Activated CD8-positive, alpha-beta memory T cell treated with anti-CD3 and anti-CD28 coated beads, Interleukin-2, amount 50 U/mL, for 48 hours (primary cell): ENCODE measurements around the gene GPRC5B.

Experiments
- DNase-seq: peaks from one replicate; pipeline ENCODE4 v3.0.0-alpha.2; 2020

GPRC5B gene

GRCh38 chr16:19842426-19843157, 42.1 kb downstream of the GPRC5B start:
- DNase-seq, result no peak

GRCh38 chr16:19841184-19841583, 43.5 kb downstream of the GPRC5B start:
- DNase-seq, result no peak

GRCh38 chr16:19840524-19841110, 44.0 kb downstream of the GPRC5B start:
- DNase-seq, result no peak

- DNase-seq, result no peak
These were observed 46.5 kb downstream of the GPRC5B start for GRCh38 chr16:19837984-19838707.

DNA sequence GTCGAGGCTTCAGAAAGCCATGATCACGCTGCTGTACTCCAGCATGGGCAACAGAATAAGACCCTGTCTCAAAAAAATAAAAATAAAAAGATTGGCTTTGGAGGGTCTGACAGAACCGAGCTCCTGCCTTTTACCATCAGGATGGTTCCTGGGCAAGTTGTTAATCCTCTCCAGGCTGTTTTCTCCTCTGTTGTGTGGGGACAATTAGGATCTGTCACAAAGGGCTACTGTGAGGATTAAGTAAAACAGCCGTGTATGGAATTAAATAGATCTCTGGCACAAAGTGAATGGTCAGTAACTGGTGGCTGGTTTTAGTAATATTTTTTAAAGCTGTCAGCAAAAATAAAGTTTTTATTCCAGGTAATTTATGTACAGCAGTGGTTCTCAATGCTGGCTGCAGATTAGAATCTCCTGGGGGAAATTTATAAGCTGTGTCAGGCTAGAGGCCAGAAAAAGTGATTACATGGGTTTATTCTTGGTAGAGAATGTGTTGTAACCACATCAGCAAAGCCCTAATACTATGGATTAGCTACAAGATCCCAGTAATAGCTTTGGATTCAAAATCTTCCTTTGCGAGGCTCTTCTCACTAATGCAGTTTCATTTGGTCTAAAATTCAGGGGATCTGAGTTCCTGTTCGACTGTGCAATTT, 47.2 kb downstream of the GPRC5B start:
- no peak for DNase-seq

GRCh38 chr16:19835968-19836421, 48.7 kb downstream of the GPRC5B start:
- DNase-seq, result no peak

- no peak for DNase-seq
These were observed 49.5 kb downstream of the GPRC5B start for GRCh38 chr16:19835196-19835595.

GRCh38 chr16:19833581-19833980, 51.1 kb downstream of the GPRC5B start:
- no peak for DNase-seq

GRCh38 chr16:19833176-19833575, 51.5 kb downstream of the GPRC5B start:
- DNase-seq, result no peak

DNA sequence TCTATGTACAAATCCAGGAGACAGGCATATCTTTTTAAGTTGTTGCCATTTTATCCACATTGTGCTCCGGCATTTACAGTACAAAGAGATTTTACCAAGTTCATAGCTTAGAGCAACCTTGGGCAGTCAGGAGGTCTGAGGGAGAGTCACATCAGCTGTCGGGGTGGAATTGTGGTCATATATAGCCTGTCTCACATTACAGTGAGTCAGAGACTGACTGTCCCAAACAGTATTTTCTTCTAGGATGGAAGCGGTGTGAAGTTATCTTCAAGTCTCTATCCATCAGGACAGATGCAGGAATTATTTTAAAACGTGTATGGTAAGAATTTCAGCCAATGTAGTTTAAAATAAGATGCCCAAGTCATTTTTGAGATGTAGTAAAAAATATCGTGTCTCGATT, 53.0 kb downstream of the GPRC5B start:
- DNase-seq, result no peak

GRCh38 chr16:19830902-19831560, 53.6 kb downstream of the GPRC5B start:
- DNase-seq, result no peak

DNA sequence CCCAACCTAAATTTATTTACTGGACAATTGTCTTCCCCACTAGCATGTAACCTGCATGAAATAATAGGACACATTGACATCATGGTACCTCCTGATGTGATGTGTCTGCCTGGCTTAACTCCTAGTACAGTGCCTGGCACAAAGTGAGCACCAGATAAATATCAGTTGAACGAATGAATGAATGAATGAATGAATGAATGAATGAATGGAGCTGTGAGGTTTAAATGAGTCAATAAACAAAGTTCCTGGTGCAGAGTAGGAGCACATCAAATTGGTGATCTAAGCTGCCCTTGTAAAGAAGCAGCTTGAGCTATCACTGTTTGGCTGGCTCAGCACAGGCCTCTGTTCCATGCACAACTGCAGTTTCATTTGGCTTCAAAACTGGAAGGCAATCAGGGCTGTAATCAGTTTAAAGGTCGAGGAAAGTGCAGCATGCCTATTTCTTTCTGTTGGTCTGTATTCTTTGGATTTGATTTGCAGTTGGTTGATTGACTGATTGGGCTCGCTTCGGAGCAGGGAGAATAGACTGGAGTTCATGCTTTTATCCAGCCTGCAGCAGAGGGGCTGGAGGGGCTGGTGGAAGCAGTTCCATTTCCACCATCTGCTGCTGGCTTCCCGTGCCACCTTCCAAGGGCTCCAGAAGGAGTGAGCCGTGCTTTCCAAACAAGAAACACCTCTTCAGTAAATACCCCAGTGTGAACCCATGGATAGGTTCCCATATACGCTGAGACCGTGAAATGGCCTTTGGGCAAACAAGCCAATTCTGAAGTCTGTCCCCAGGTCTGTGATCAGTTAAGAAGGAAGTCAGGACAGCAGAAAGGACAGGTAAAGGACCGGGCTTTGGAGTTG, 54.6 kb downstream of the GPRC5B start:
- no peak for DNase-seq

- no peak for DNase-seq
These were observed 60.4 kb downstream of the GPRC5B start for GRCh38 chr16:19824216-19824615.

- no peak for DNase-seq
These were observed 61.3 kb downstream of the GPRC5B start for GRCh38 chr16:19823322-19823721.

GRCh38 chr16:19822533-19822932, 62.1 kb downstream of the GPRC5B start:
- no peak for DNase-seq

GRCh38 chr16:19817875-19818274, 66.8 kb downstream of the GPRC5B start:
- no peak for DNase-seq

- no peak for DNase-seq
These were observed 67.5 kb downstream of the GPRC5B start for GRCh38 chr16:19817122-19817521.

DNA sequence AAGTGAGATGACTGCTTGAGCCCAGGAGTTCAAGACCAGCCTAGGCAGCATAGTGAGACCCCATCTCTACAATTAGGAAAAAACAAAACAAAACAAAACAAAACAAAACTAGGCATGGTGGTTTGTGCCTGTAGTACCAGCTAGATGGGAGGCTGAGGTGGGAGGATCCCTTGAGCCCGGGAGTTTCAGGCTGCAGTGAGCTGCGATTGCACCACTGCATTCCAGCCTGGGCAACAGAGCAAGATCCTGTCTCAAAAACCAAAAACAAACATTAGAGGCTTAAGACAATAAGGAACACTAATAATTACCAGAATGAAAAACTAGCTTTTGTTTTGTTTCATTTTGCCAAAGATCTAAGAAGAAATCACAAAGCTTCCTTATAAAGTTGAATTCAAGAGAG, 69.2 kb downstream of the GPRC5B start:
- no peak for DNase-seq

DNA sequence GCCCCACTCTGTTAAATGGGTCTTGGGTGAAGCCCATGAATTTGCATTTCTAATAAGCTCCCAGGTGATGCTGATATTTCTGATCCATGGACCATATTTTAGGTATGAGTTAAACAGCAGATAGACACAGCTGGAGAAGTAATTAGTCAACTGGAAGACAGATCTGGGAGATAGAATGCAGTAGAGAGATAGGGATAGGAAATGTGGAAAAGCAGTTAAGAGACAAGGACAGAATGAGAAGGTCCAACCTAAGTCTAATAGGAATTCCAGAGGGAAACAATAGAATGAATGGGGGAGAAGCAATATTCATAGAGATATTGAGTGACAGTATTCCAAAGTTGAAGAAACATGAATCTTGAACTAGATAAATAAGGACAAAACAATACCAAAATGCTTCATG, 71.7 kb downstream of the GPRC5B start:
- no peak for DNase-seq

GRCh38 chr16:19810817-19811731, 73.6 kb downstream of the GPRC5B start:
- DNase-seq, result no peak

GRCh38 chr16:19809693-19810092, 75.0 kb downstream of the GPRC5B start:
- DNase-seq, result no peak
